HPDE6-E6E7 (cell line): ENCODE data around the gene CRKL.

Source experiments
- DNase-seq: peaks from one replicate; pipeline ENCODE4 v3.0.0; 2011; ENCODE audit warnings: missing footprints; ENCODE audit errors: extremely low spot score

Gene CRKL

GRCh38 chr22:20951932-20952380 is 34.7 kb downstream of the CRKL start:
- no peak for DNase-seq

- no peak for DNase-seq
Measured at GRCh38 chr22:20952544-20953341, 35.5 kb downstream of the CRKL start.

DNA sequence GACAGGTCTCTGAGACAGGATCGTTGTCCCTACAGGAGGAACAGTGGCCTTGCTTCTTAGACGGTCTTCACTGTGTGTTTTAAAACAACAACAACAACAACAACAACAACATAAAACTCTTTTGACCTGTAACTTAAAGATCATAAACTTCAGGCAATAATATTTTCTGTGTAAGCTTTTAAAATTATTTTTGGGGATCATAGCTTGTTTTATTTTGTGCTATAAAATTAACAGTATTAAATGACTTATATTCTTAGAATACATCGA is 36.1 kb downstream of the CRKL start:
- DNase-seq, result no peak

- DNase-seq, result peak; percentile 77
Measured at GRCh38 chr22:20953668-20954500, 36.7 kb downstream of the CRKL start.

DNA sequence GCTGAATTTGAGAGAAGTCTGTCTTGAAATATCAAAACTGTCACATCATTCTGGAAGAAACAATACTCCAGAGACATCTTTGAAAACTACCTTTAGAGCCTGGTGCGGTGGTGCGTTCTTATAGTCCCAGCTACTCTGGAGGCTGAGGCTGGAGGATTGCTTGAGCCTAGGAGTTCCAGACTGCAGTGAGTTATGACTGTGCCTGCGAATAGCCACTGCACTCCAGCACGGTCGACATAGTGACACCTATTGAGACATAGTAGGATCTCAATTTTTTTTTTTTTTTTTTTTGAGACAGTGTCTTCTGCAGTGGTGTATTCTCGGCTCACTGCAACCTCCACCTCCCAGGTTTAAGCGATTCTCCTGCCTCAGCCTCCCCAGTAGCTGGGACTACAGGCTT is 38.3 kb downstream of the CRKL start:
- no peak for DNase-seq

GRCh38 chr22:20956258-20957101 is 39.3 kb downstream of the CRKL start:
- DNase-seq, result no peak

- DNase-seq, result no peak
Measured at GRCh38 chr22:20957102-20957682, 40.0 kb downstream of the CRKL start.

GRCh38 chr22:20957683-20958431 is 40.6 kb downstream of the CRKL start:
- DNase-seq, result no peak

DNA sequence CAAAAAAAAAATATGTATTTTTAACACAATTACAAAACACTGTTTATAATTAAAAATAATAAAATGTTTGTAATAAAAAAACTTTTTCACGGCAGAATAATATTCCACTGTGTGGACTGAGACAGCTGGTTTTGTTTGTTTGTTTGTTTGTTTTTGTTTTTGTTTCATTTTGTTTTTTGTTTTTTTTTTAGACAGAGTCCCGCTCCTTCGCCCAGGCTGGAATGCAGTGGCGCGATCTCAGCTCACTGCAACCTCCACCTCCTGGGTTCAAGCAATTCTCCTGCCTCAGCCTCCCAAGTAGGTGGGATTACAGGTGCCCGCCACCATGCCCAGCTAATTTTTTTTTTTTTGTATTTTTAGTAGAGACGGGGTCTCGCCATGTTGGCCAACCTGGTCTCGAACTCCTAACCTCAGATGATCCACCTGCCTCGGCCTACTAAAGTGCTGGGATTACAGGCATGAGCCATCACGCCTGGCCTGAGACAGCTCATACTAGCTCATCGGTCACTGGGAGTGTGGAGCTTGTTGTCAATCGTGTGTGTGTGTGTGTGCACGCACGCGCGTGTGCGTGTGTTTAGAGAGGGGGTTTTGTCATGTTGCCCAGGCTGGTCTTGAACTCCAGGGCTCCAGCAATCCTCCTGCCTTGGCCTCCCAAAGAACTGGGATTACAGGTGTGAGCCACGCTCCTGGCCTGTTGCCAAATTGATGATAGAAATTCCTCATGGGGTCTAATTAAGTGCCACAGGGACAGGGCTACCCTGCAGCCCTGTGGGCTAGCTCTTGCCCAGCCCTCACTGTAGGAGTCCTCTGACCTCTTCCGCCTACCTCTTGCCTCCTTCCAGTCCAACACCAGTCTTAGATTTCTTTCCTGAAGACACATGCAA is 42.6 kb downstream of the CRKL start:
- no peak for DNase-seq

- DNase-seq, result no peak
Measured at GRCh38 chr22:20960609-20961008, 43.4 kb downstream of the CRKL start.

GRCh38 chr22:20962491-20962945 is 45.3 kb downstream of the CRKL start:
- DNase-seq, result no peak

DNA sequence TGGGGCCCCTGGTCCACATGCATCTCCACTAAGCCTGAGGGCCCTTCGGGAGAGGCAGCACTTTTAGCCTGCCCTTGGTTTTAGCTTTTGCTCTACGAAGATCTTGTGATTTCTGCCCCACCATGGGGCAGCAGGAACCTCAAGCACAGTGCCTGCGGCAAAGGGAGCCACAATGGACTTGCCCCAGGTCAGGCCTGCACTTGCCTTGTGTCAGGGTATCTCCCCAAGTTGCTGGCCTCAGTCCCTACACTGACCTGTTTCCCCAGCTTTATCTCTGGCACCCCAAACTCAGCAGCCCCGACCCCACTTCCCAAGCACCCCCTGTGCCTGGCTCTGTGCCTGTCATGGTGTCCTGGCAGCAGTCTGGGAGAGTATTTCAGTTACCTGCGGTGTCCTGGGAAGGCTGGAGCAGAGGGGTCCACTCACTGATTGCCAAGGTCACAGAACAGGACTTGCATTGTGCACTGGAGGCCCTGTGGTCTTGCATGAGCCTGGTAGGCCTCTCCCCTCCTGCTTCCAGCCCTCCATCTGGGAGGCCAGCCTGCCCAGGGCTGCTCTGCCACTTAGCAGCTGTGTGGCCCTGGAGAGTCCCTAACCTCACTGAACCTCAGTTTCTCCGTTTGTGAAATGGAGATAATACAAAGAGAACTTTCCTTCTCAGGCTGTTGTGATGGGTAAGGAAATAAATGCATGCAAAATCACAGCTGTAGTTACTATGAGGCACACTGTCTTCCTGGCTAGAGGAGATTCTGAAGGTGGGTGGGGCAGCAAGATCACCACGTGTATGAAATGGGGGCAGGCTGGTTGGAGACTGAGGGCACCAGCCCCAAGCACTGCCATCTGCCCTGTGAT is 46.2 kb downstream of the CRKL start:
- no peak for DNase-seq

DNA sequence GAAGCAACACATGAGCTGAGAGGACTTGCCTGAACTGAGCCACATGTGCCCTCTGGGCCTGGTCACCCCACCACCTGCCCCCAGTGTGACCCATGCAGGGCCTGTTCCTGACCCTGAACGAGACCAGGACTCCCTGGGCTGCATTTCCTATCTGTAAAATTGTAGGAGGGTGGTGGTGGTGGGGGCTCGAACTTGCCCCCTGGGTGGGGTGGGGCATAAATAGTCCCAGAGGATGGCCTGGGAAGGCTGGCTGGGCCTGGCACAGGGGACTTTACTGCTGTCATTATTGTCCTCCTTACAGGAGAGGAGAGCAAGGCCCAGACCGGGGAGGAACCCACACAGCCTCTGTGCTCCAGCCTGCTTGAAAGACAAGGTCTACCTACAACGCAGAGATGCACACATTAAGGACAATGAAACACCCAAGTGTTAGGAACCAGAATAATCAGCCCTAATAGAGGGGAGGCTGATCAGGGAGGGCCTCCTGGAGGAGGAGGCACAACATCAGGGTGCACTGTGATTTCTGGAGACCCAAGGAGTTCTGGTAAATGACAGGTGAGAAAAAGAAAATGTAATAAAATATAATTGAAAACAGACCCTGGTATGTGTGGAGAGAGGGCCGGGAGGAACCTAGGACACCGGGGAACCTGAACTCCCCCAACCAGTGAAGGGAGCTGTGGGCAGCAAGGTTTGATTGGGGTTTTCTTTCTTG is 47.0 kb downstream of the CRKL start:
- DNase-seq, result no peak

DNA sequence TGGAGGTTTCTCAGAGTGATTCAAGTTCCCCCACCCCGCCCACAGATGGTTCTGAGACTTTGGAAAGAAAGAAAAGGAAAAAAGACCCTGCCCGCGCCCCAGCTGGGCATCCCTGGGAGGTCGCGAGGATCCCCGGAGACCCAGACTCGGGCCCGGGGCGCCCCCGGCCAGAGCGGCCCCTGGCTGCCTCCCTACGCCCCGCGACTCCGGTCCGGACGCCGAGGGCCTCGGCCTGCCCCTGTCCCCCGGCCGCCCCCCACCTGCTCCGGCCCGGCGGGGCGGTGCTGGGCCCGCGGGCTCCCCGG is 47.5 kb downstream of the CRKL start:
- DNase-seq, result no peak

- DNase-seq, result no peak
Measured at GRCh38 chr22:20965104-20965887, 48.1 kb downstream of the CRKL start.

- DNase-seq, result no peak
Measured at GRCh38 chr22:20965888-20966855, 49.0 kb downstream of the CRKL start.
